PFSK-1 (cell line): ENCODE data around the gene EPM2AIP1.

Source experiments
- FOXP2 ChIP-seq: optimal IDR thresholded peaks from 2 replicates; pipeline ENCODE3; 2011; ENCODE audit warnings: borderline replicate concordance, control low read depth, inconsistent platforms; ENCODE audit not compliant: insufficient read depth; ENCODE audit errors: extremely low read length, extremely low read depth
- POLR2AphosphoS5 ChIP-seq: IDR thresholded peaks from 2 replicates; pipeline ENCODE4 v1.6.1; 2012; ENCODE audit warnings: low read depth, mild to moderate bottlenecking, control low read depth, low read length, moderate library complexity
- SIN3A ChIP-seq: IDR thresholded peaks from 2 replicates; pipeline ENCODE4 v1.6.1; 2012; ENCODE audit warnings: mild to moderate bottlenecking, low read length, moderate library complexity, borderline replicate concordance; ENCODE audit not compliant: insufficient read depth
- TAF1 ChIP-seq: IDR thresholded peaks from 2 replicates; pipeline ENCODE4 v1.6.1; 2012; ENCODE audit warnings: low read length, control low read depth, borderline replicate concordance; ENCODE audit not compliant: insufficient read depth
- TF ChIP-seq, protein P1 (sequence below), 2 experiments: IDR thresholded peaks; 2 replicates each; pipeline versions ENCODE4 v1.6.1 to v1.8.0; 2011 to 2012; ENCODE audit warnings: low read depth in 2 of 2, low read length in 2 of 2, control low read depth in 1 of 2, inconsistent platforms in 1 of 2, mild to moderate bottlenecking in 1 of 2, moderate library complexity in 1 of 2; ENCODE audit not compliant: insufficient read depth in 1 of 2

EPM2AIP1 gene

DNA sequence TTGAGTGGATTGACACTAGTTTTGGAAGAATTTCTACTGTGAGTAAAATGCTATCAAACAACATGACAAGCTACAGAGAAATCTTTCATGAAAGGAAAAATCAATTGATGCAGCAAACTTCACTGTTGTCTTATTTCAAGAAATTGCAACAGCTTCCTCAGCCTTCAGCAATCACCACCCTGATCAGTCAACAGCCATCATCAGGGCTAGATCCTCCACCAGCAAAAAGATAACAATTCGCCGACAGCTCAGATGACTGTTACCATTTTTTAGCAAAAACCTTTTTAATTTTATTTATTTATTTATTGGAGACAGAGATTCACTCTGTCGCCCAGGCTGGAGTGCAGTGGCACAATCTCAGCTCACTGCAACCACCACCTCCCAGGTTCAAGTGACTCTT is 44.4 kb upstream of the EPM2AIP1 start:
- TF ChIP-seq, protein P1, sequence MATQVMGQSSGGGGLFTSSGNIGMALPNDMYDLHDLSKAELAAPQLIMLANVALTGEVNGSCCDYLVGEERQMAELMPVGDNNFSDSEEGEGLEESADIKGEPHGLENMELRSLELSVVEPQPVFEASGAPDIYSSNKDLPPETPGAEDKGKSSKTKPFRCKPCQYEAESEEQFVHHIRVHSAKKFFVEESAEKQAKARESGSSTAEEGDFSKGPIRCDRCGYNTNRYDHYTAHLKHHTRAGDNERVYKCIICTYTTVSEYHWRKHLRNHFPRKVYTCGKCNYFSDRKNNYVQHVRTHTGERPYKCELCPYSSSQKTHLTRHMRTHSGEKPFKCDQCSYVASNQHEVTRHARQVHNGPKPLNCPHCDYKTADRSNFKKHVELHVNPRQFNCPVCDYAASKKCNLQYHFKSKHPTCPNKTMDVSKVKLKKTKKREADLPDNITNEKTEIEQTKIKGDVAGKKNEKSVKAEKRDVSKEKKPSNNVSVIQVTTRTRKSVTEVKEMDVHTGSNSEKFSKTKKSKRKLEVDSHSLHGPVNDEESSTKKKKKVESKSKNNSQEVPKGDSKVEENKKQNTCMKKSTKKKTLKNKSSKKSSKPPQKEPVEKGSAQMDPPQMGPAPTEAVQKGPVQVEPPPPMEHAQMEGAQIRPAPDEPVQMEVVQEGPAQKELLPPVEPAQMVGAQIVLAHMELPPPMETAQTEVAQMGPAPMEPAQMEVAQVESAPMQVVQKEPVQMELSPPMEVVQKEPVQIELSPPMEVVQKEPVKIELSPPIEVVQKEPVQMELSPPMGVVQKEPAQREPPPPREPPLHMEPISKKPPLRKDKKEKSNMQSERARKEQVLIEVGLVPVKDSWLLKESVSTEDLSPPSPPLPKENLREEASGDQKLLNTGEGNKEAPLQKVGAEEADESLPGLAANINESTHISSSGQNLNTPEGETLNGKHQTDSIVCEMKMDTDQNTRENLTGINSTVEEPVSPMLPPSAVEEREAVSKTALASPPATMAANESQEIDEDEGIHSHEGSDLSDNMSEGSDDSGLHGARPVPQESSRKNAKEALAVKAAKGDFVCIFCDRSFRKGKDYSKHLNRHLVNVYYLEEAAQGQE (IDR thresholded peaks at IDR 0.05; ENCODE audit: insufficient read depth in 1 of 2, low read depth in 2 of 2, low read length in 2 of 2) = no peak
- TF ChIP-seq FOXP2 = no peak
- no peak for TF ChIP-seq SIN3A
- TF ChIP-seq POLR2AphosphoS5 = no peak
- no peak for TF ChIP-seq TAF1

DNA sequence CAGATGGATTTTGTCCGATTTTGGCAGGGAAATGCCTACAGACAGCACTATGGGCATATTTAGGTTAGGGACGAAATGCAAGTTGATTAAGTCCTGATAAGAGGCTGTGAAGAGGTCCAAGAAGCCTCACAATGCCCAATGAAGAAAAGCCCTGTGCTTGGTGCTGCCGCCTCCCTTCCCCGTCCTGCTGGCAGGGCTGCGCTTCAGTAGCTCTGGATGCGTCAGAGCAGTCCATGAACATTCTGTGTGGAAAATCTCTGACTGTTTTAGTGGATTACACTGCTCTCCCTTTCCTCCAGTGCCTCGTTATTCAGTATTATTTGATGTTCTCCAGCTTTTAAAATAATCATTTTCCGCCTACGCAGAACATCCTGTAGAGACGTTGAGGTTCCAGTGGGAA is 40.0 kb upstream of the EPM2AIP1 start:
- no peak for TF ChIP-seq TAF1
- TF ChIP-seq, protein P1 (IDR thresholded peaks at IDR 0.05; ENCODE audit: insufficient read depth in 1 of 2, low read depth in 2 of 2, low read length in 2 of 2) = no peak
- no peak for TF ChIP-seq SIN3A
- no peak for TF ChIP-seq FOXP2
- no peak for TF ChIP-seq POLR2AphosphoS5

DNA sequence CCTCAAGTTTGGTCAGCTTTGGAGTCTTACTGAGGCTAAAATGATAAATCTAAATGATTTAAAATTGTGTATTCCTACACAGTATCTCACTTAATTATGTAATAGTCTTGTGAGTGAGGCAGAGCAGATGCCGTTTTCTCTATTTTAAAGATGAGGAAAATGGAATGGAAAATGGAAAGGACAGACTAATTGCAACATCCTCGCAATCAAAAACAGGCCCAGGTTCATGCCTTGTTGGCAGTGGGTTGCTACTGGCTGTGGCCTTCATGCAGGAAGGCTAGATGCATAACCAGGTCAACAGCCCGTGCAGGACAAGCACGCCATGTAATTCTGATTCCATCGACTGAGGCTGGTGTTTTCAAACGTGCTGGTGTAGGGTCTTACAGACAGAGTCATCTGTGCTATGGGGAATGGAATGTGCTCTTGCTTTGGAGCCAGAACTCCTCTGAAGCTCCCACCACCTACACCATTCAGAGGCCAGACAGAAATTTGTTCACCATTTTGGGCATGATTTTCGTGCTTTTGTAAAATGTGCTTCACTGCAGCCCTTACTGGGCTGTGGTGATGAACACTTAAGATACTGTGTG is 38.3 kb upstream of the EPM2AIP1 start:
- no peak for TF ChIP-seq SIN3A
- no peak for TF ChIP-seq POLR2AphosphoS5
- no peak for TF ChIP-seq TAF1
- TF ChIP-seq, protein P1 (IDR thresholded peaks at IDR 0.05; ENCODE audit: insufficient read depth in 1 of 2, low read depth in 2 of 2, low read length in 2 of 2) = no peak
- no peak for TF ChIP-seq FOXP2

DNA sequence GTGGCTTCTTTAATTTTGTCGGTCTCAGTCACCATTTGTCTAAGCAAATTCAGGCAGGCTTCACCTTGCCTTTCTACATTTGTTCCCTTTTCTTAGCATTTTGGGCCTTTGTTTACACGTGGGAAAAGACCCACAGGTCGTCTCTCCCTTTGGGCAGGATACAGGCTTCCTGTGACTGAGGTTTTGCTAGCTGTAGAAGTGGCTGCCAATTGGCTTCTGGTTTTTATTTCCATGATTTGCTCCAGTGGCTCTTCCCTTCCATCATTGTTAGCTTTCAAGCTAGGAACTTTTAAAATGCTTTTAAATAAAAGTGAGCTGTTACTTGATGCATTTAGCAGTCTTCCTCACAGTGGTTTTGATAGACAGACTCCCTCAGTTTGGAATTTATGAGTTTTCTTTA is 37.7 kb upstream of the EPM2AIP1 start:
- TF ChIP-seq FOXP2 (no peak), TAF1 (no peak), SIN3A (no peak), POLR2AphosphoS5 (no peak)
- TF ChIP-seq, protein P1 (IDR thresholded peaks at IDR 0.05; ENCODE audit: insufficient read depth in 1 of 2, low read depth in 2 of 2, low read length in 2 of 2) = no peak
